ENCODE results near the gene HOXD4.

The HOXD4 gene

GRCh38 chr2:176133389-176133788, 18.0 kb upstream of the HOXD4 start (continued):
- TF ChIP-seq CREB5 (CRISPR knock-in tag; IDR thresholded peaks at IDR 0.05; ENCODE audit: low read depth) (no peak), RARB (CRISPR knock-in tag; IDR thresholded peaks at IDR 0.05) (no peak), POU6F1 (CRISPR knock-in tag; IDR thresholded peaks at IDR 0.05; ENCODE audit: borderline replicate concordance, low read depth) (no peak), CSRNP3 (CRISPR knock-in tag; IDR thresholded peaks at IDR 0.05) (no peak)

GRCh38 chr2:176134035-176134434, 17.3 kb upstream of the HOXD4 start:
- no peak for ATAC-seq

More at GRCh38 chr2:176134035-176134434, 17.3 kb upstream of the HOXD4 start:
- TF ChIP-seq CSRNP3 (CRISPR knock-in tag; IDR thresholded peaks at IDR 0.05) (no peak), RARB (CRISPR knock-in tag; IDR thresholded peaks at IDR 0.05) (no peak), CSDC2 (CRISPR knock-in tag; IDR thresholded peaks at IDR 0.05) (no peak), ZNF565 (CRISPR knock-in tag; conservative IDR thresholded peaks at IDR 0.05; ENCODE audit: low read depth) (no peak), CREB5 (CRISPR knock-in tag; IDR thresholded peaks at IDR 0.05; ENCODE audit: low read depth) (no peak), POU6F1 (CRISPR knock-in tag; IDR thresholded peaks at IDR 0.05; ENCODE audit: borderline replicate concordance, low read depth) (no peak), ZNF70 (CRISPR knock-in tag; IDR thresholded peaks at IDR 0.05) (no peak), TCF4 (CRISPR knock-in tag; IDR thresholded peaks at IDR 0.05; ENCODE audit: borderline replicate concordance) (no peak), PATZ1 (CRISPR knock-in tag; IDR thresholded peaks at IDR 0.05; ENCODE audit: borderline replicate concordance) (no peak), ZNF8 (CRISPR knock-in tag; IDR thresholded peaks at IDR 0.05) (no peak), TOX (CRISPR knock-in tag; IDR thresholded peaks at IDR 0.05; ENCODE audit: borderline replicate concordance) (no peak), BACH2 (CRISPR knock-in tag; IDR thresholded peaks at IDR 0.05; ENCODE audit: borderline replicate concordance) (no peak), ZFP3 (CRISPR knock-in tag; IDR thresholded peaks at IDR 0.05) (no peak), TSHZ2 (CRISPR knock-in tag; IDR thresholded peaks at IDR 0.05) (no peak), ZC3H10 (CRISPR knock-in tag; IDR thresholded peaks at IDR 0.05) (no peak), SNAI2 (CRISPR knock-in tag; IDR thresholded peaks at IDR 0.05) (no peak), GLIS3 (CRISPR knock-in tag; IDR thresholded peaks at IDR 0.05) (no peak), PPARA (CRISPR knock-in tag; IDR thresholded peaks at IDR 0.05; ENCODE audit: borderline replicate concordance) (no peak), ESRRG (CRISPR knock-in tag; IDR thresholded peaks at IDR 0.05) (no peak), OSR1 (CRISPR knock-in tag; IDR thresholded peaks at IDR 0.05) (no peak)

Measured in SK-N-SH treated with all-trans-retinoic acid at 6 μM for 48 hours (cell line).